Endothelial cell of umbilical vein (primary cell): ENCODE data around the gene TRIM47. TPM values are rescaled to one million over a fixed set of nuclear protein-coding genes. Genes with fewer than 3 reads are reported as not detected.

Source experiments
- BruUV-seq: library from RNA; stranded (reverse); fragments of 400-500 nt; replicated peaks from 2 replicates; lab custom pipeline; 2021; lab: Mats Ljungman, UMichigan
- CTCF ChIA-PET: fragments of 300-600, 350-600 bp; sonication (Branson Sonifier 250); formaldehyde crosslinking; loops from one replicate; lab custom pipeline; 2021; ENCODE audit warnings: antibody characterized with exemption, inconsistent platforms; lab: Charles Lee
- POLR2A ChIA-PET: fragments of 300-600, 350-600 bp; sonication (Branson Sonifier 250); formaldehyde crosslinking; loops from one replicate; lab custom pipeline; 2021; ENCODE audit warnings: antibody characterized with exemption, inconsistent platforms; lab: Charles Lee
- DNase-seq: peaks from one replicate; pipeline ENCODE4 v3.0.0-alpha.2; 2011; ENCODE audit warnings: low read depth, low spot score
- FAIRE-seq: peaks from 2 replicates; lab custom pipeline; 2011; peaks lifted over from hg19 to GRCh38; lab: Jason Lieb, UNC
- H2AFZ ChIP-seq: 2 replicates; pipeline ENCODE4 v1.6.0; 2012; ENCODE audit warnings: low read depth, low read length, control low read depth, inconsistent platforms
- H3K27ac ChIP-seq: 2 replicates; pipeline ENCODE4 v1.5.1; 2011; ENCODE audit warnings: low read depth, mild to moderate bottlenecking, control low read depth, low read length, moderate library complexity; ENCODE audit not compliant: insufficient read depth
- H3K27me3 ChIP-seq, 2 experiments: 2 replicates each; pipeline versions ENCODE4 v1.6.0 to v1.6.1; 2011; ENCODE audit warnings: low read length in 2 of 2, mixed read lengths in 1 of 2; ENCODE audit not compliant: control insufficient read depth in 2 of 2, insufficient read depth in 2 of 2
- H3K36me3 ChIP-seq, 2 experiments: 2 replicates in 1 of 2; 3 replicates in 1 of 2; pipeline ENCODE4 v1.5.1; 2011; ENCODE audit warnings: low read length in 2 of 2, mild to moderate bottlenecking in 1 of 2, moderate library complexity in 1 of 2; ENCODE audit not compliant: control insufficient read depth in 2 of 2, insufficient read depth in 2 of 2; ENCODE audit errors: extremely low read depth in 1 of 2
- H3K4me1 ChIP-seq: 3 replicates; pipeline ENCODE4 v1.5.1; 2011; ENCODE audit warnings: mild to moderate bottlenecking, low read length; ENCODE audit not compliant: control insufficient read depth, insufficient read depth; ENCODE audit errors: extremely low read depth
- H3K4me2 ChIP-seq: 2 replicates; pipeline ENCODE4 v1.6.1; 2011; ENCODE audit warnings: low read length, control low read depth, mixed read lengths; ENCODE audit not compliant: insufficient read depth
- H3K4me3 ChIP-seq, 3 experiments: fragments of 200-600 bp in 1 of 3; sonication (generic), shearing (Covaris generic) in 1 of 3; replicated peaks in 1 of 3; 2 replicates each; pipeline ENCODE4 v1.5.1; 2011 to 2016; ENCODE audit warnings: control low read depth in 3 of 3, low read length in 3 of 3, mild to moderate bottlenecking in 2 of 3, inconsistent platforms in 1 of 3, low read depth in 1 of 3, moderate library complexity in 1 of 3; ENCODE audit not compliant: insufficient read depth in 1 of 3
- H3K79me2 ChIP-seq: 2 replicates; pipeline ENCODE4 v1.6.0; 2012; ENCODE audit warnings: low read length, inconsistent platforms; ENCODE audit not compliant: control insufficient read depth, insufficient read depth
- H3K9ac ChIP-seq: replicated peaks from 2 replicates; pipeline ENCODE3; 2011; ENCODE audit warnings: low read length, control low read depth; ENCODE audit not compliant: insufficient read depth; ENCODE audit errors: extremely low read depth
- H3K9me1 ChIP-seq: replicated peaks from 3 replicates; pipeline ENCODE4 v1.6.0; 2011; ENCODE audit warnings: mild to moderate bottlenecking, low read length; ENCODE audit not compliant: control insufficient read depth, insufficient read depth; ENCODE audit errors: extremely low read depth
- H3K9me3 ChIP-seq: replicated peaks from 2 replicates; pipeline ENCODE4 v1.5.1; 2012; ENCODE audit warnings: low read length, inconsistent platforms; ENCODE audit not compliant: control insufficient read depth, insufficient read depth
- H4K20me1 ChIP-seq: replicated peaks from 2 replicates; pipeline ENCODE3; 2011; ENCODE audit warnings: mild to moderate bottlenecking, low read length; ENCODE audit not compliant: control insufficient read depth, insufficient read depth; ENCODE audit errors: extremely low read depth
- CTCF ChIP-seq, 2 donors: IDR thresholded peaks; 1 replicate in 1 of 2; 2 replicates in 1 of 2; pipeline ENCODE4 v1.5.1; 2011; ENCODE audit warnings: low read length in 2 of 2, mild to moderate bottlenecking in 2 of 2, moderate library complexity in 2 of 2, control low read depth in 1 of 2, inconsistent platforms in 1 of 2, low read depth in 1 of 2; ENCODE audit not compliant: insufficient read depth in 1 of 2; ENCODE audit errors: extremely low read depth in 1 of 2
- EZH2 ChIP-seq: IDR thresholded peaks from 2 replicates; pipeline ENCODE4 v1.6.1; 2012; ENCODE audit warnings: borderline replicate concordance, low read depth, mild to moderate bottlenecking, moderate library complexity, low read length, inconsistent platforms; ENCODE audit not compliant: severe bottlenecking
- FOS ChIP-seq: IDR thresholded peaks from 2 replicates; pipeline ENCODE4 v1.6.1; 2011; ENCODE audit warnings: mild to moderate bottlenecking, low read length, moderate library complexity, borderline replicate concordance; ENCODE audit not compliant: insufficient read depth
- GATA2 ChIP-seq: IDR thresholded peaks from 2 replicates; pipeline ENCODE4 v1.7.0; 2011; ENCODE audit warnings: low read depth, mild to moderate bottlenecking, moderate library complexity, mixed read lengths, low read length; ENCODE audit not compliant: insufficient read length, insufficient read depth
- JUN ChIP-seq: IDR thresholded peaks from 2 replicates; pipeline ENCODE4 v1.6.1; 2011; ENCODE audit warnings: borderline replicate concordance, low read depth; ENCODE audit not compliant: insufficient read length, insufficient read depth
- MAX ChIP-seq: IDR thresholded peaks from 2 replicates; pipeline ENCODE4 v1.6.1; 2011; ENCODE audit not compliant: insufficient read depth, insufficient read length
- MYC ChIP-seq: IDR thresholded peaks from one replicate; pipeline ENCODE4 v1.6.1; 2011; ENCODE audit warnings: mild to moderate bottlenecking, low read depth, low read length
- POLR2A ChIP-seq: IDR thresholded peaks from 2 replicates; pipeline ENCODE4 v1.6.1; 2012; ENCODE audit warnings: low read depth, mild to moderate bottlenecking, control low read depth, low read length
- POLR2AphosphoS5 ChIP-seq: IDR thresholded peaks from 2 replicates; pipeline ENCODE4 v1.6.1; 2012; ENCODE audit warnings: low read depth, mild to moderate bottlenecking, control low read depth, low read length, moderate library complexity; ENCODE audit not compliant: insufficient read depth
- dilution Hi-C: fragments of 300-500 bp; cut with MboI; formaldehyde crosslinking; loops from one replicate; pipeline ENCODE4 v1.15.0; 2019; ENCODE audit warnings: low sequenced_read_pairs; ENCODE audit not compliant: extremely low pct_ligation_motif_present
- intact Hi-C: fragments of 100-400 bp; cut with micrococcal nuclease; formaldehyde crosslinking; loops from one replicate; pipeline ENCODE4 v1.10.0; 2022
- polyA plus RNA-seq, 4 experiments: library from polyadenylated mRNA; depleted of rRNA in 3 of 4; stranded (reverse) in 3 of 4; unstranded in 1 of 4; fragments of >200 nt; gene quantifications; 2 replicates each; pipeline versions ENCODE4 v1.2.1 to v1.2.3, GENCODE V29; 2011 to 2012; ENCODE audit warnings: missing spikeins in 1 of 4
- total RNA-seq: library from RNA; stranded (reverse); gene quantifications from 2 replicates; pipeline ENCODE4 v1.2.3, GENCODE V29; 2021

Gene TRIM47
- total and polyA plus RNA-seq, 2 donors (not counting 3 experiments of a cell fraction or from before 2014, with no cell fraction given) = 67.7 to 75.1 TPM

GRCh38 chr17:75837899-75838298 is 40.5 kb downstream of the TRIM47 start:
- BruUV-seq = no TSS peak

More at GRCh38 chr17:75837899-75838298, 40.5 kb downstream of the TRIM47 start:
- no peak for TF ChIP-seq FOS
- TF ChIP-seq CTCF (IDR thresholded peaks at IDR 0.05; ENCODE audit: extremely low read depth in 1 of 2, insufficient read depth in 1 of 2, low read depth in 1 of 2, low read length in 2 of 2) = no peak
- no peak for TF ChIP-seq POLR2A
- no peak for TF ChIP-seq GATA2
- TF ChIP-seq POLR2AphosphoS5 = no peak
- TF ChIP-seq JUN = no peak
- TF ChIP-seq MAX = no peak
- TF ChIP-seq MYC = no peak
- no peak for TF ChIP-seq EZH2
- no peak overlapping the region for H3K9ac ChIP-seq
- POLR2A ChIA-PET = no interaction called here
- H3K27ac ChIP-seq = no peak overlapping the region
- no peak overlapping the region for H3K4me3 ChIP-seq
- no peaks in the 10 kb centered on the region for H3K9me3 ChIP-seq
- DNase-seq = no peak
- no peak overlapping the region for H2AFZ ChIP-seq
- H3K27me3 ChIP-seq = no peaks in the 10 kb centered on the region
- intact Hi-C loops (no loop called here), dilution Hi-C loops (no loop called here)
- no peaks in the 10 kb centered on the region for H4K20me1 ChIP-seq
- no peaks in the 10 kb centered on the region for H3K79me2 ChIP-seq
- FAIRE-seq = no peak
- CTCF ChIA-PET = interaction anchor here (1.6 to 2.3 kb wide), 2 partner anchors 11 to 23 kb away, joined by 4 to 7 read pairs; no protein-coding TSS in a partner anchor
- no peaks in the 10 kb centered on the region for H3K9me1 ChIP-seq
- H3K36me3 ChIP-seq = no peaks in the 10 kb centered on the region
- no peak overlapping the region for H3K4me2 ChIP-seq
- no peaks in the 10 kb centered on the region for H3K4me1 ChIP-seq
